Measurements from ENCODE around the gene RENBP.

The RENBP gene

DNA sequence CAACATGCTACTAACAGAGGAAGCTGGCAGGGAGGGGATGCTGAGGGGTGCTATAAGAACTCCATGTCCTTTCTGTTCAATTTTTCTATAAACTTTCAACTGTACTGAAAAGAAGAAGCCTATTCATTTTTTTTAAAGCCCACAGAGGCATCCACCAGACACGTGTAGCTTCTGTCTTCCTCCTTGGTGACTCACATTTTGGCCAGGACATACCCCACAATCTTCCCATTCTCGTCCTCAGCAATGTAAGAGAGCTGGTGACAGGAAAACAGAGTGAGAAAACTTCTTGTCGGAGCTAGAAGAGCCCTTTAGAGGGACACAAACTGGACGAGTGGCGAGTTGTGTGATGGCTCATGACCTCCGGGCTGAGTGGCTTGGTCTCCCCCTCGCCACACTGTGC is 10.7 kb downstream of the RENBP start:
- DNase-seq (ENCODE audit: low spot score), result no peak

DNA sequence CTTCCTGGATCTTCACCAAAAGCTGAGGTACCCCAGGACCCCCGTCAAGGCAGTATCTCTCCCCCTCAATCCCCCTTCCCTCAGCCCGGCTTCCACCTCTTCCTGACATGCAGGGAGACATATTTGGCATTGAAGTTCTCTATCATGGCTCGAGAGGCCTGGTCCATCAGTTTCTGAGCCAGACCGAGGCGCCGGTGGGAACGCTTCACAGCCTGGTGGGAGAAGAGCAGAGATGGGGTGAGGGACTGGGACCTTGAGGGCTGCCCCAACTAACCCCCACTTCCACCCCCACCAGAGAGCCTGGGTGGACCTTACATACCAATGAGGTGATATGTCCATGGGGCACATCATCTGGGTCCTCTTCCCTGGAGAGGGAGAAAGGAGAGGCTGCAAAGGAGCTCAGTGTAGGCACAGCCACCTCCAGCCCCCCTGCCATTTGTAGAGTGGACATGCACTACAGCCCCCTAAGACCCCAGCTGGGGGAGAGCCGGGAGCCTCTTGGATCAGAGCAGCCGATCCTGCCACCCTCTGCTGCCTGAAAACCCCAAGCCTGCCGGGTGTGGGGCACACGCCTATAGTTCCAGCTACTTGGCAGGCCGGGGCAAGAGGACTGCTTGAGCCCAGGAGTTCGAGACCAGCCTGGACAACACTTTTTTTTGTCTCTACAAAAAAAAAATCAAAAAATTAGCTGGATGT is 12.1 kb downstream of the RENBP start:
- DNase-seq (ENCODE audit: low spot score), result no peak

DNA sequence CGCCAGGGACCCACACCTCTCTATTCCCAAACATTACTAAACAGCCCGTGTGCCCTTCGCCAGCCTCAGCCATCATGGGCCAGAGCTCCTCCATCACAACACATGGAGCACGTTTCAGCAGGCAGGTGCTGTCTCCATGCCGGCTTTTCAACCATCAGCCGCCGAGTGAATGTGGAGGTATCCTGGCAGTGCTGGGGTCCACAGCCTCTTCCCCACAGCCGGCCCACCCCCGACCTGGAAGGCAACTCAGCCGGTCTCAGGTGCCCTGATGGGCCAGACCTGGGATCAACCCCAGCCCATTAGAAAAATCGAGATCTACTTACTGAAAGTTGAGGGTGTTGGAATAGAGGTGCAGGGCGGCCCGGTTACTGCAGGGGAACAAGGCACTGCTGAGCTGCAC is 12.7 kb downstream of the RENBP start:
- DNase-seq (ENCODE audit: low spot score), result no peak

DNA sequence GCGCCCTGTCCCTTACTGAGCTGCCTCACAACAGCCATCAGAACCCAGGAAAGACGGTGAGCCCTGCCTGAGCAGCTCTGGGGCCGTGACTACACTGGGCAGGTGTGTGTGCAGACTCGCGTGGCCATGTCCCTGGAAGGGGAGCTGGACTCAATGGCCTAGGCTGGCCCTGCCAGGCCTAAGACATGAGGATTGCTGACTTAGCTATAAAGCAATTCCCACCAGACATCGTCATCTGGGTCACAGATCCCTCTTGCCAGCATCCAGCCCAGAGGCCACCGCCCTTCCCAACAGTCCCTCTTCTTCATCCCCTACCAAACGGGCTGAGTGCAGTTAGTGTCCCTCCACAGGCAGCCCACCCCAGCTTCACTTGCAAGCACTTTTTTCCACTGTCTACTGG is 13.3 kb downstream of the RENBP start:
- DNase-seq (ENCODE audit: low spot score), result no peak

DNA sequence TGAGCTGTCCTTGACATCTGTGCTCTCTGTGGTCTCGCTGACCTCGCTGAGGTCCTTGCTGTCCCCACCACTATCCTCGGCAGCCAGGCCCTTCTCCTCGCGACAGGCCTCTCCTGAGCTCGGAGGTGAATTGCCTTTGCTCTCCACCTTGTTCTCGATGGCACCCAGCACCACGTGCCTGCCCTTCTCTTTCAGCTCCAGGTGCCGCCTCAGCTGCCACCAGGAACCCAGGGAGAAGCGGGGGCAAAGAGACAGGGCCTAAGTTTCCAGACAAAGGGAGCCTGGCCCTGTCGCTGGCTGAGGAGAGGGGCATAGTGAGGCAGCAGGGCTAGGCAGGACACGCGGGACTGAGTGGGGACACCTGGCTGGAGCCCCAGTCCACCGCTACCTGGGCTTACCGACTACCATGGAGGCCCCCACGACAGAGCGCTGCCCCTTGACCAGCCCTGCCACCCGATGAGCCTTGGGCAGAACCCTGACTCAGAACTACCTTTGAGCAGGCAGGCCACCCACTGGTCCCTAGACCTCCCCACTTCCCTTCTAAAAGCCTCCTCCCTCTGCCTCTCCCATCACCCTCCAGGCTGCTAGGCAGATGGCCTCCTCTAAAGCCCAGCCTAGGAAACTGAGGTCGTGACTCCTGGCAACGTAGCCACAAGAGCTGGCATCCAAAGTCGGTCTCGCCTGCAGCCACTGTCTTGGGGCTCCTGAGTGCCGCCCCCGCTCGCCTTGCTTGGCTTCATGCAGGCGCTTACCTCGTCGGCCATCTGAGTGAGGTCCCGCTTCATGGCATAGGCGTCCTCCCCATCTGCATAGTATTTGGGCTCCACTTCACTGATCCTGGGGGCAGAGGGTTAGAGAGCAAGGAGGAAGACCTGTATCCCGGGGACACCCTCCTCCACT is 14.2 kb downstream of the RENBP start:
- no peak for DNase-seq (ENCODE audit: low spot score)

DNA sequence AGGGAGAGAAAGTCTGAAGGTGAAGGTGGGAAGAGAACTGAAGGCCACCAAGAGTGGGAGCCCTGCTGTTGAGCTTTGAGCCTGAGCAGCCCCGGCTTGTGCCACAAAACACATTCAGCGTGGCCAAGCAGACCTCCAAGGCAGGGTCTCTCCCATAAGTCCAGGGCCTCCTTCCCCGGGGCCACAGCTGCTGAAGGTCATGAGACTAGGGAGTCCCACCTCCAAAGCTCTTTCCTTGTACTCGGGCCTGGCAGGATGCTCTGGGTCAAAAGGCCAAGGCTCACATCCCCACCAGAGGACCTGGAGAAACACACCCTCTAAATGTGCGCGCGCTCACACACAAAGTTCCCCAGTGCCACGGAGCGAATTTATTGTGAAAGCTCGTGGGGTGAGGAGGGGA is 14.9 kb downstream of the RENBP start:
- no peak for DNase-seq (ENCODE audit: low spot score)

DNA sequence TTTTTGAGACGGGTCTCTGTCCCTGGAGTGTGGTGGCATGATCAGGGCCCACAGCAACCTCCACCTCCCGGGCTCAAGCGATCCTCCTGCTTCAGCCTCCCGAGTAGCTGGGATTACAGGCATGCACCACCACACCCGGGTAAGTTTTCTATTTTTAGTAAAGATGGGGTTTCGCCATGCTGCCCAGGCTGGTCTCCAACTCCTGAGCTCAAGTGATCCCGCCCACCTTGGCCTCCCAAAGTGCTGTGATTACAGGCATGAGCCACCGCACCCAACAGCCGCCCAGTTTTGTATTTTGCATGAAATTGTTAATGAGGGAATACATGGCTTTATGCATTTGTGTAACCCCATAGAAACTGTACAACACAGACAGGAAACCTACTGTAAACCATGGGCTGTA is 15.6 kb downstream of the RENBP start:
- no peak for DNase-seq (ENCODE audit: low spot score)

DNA sequence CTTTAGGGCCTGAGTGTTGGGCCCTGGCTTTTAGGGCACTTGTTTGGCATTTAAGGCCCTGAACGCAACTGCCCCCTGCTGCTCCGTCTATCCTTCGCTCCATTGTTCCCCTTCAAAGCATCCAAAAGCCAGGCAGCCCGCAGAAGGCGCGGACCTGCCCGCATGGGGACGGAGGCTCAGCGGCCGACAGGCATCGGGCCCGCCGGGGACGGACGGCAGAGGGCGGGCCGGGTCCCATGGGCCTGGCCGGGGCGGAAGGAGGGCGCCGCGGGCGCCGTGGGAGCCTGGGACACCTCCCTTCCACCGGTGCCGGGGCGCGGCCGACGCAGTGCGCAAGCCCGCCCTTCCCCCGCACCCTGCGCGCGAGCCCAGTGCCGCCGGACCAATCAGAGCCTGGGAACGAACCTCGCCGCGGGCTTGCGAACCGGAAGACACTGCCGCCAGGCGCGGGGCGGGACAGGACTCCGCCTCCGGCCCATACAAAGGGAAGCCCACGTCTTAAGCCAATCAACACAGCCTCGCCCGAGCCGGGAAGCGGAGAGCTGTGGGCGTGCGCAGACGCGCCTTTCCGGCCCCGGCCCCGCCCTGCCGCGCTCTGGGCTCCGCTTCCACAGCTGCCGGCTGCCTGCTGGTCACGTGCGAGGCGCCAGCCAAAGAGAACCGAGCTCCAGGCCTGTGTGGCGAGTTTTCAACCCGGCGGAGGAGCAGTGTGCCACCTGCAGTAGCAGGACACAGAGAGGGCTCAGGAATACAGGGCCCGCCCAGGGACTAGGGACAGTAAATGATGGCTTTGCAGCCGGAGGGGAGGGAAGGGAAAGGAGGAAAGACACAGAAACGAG is 16.3 kb downstream of the RENBP start:
- peak; percentile 95 for DNase-seq (ENCODE audit: low spot score)

DNA sequence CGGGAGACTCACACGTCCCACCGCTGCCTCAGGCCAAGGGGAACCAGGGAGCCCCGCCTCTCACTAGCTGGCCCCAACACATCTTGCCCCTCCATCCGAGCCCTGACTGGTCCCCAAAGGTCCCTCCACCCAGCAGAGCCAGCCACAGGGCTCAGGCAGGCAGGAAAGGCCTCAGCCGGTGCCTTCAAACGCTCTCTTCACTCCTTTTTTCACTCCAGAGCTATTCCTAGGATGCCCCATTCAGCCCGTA is 16.8 kb downstream of the RENBP start:
- DNase-seq (ENCODE audit: low spot score), result no peak

DNA sequence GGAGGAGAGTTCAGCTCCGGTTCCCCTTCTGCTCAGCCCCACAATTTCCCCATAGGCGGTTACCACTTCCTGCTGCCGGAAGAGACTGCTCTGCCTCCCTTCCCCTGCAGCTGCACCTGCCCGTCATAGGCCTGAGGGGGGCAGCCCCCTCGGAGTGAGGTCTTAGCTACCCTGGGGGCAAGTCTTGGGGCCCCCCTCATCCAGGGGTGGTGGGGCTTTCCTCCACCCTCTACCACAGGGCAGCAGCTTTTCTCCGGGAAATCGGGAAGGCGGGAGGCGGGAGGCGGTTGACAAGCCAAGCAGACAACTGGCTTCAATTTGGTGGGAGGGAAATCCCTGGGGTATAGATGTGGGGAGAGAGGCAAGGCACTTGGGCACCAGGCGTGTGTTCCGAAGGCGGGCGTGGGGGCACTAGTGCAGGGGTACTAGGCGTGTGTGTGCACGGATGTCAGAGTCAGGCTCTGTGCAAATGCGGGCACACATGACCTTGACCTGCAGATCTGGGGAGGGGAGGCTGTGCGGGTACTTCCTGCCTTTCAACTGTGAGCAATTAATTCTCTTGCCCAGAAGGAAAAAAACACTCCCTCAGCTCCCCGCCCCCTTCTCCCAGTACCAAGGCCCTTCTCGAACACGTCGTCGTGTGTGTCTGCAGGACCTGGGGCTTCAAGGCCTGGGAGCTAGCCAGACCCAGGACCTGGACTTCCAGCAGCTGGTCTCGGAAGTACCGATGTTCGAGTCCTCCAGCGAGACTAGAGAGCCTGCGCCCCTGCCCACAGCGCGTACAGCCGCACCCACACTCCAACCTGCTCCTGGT is 17.4 kb downstream of the RENBP start:
- no peak for DNase-seq (ENCODE audit: low spot score)

DNA sequence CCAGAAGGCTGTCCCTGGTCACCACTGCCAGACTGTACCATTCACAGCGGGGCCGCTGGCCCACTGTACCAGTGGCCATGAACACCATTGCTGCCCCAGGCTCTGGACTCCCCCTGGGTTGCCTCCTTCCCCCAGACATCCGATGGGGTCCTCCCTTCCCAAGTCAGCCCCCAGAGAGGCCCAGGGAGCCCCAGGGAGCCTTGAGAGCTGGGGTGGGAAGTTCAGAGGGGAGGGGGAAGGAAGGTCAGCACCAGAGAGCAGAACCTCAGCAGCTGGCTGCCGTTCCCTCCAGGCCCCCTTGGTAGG is 17.9 kb downstream of the RENBP start:
- DNase-seq (ENCODE audit: low spot score), result no peak

DNA sequence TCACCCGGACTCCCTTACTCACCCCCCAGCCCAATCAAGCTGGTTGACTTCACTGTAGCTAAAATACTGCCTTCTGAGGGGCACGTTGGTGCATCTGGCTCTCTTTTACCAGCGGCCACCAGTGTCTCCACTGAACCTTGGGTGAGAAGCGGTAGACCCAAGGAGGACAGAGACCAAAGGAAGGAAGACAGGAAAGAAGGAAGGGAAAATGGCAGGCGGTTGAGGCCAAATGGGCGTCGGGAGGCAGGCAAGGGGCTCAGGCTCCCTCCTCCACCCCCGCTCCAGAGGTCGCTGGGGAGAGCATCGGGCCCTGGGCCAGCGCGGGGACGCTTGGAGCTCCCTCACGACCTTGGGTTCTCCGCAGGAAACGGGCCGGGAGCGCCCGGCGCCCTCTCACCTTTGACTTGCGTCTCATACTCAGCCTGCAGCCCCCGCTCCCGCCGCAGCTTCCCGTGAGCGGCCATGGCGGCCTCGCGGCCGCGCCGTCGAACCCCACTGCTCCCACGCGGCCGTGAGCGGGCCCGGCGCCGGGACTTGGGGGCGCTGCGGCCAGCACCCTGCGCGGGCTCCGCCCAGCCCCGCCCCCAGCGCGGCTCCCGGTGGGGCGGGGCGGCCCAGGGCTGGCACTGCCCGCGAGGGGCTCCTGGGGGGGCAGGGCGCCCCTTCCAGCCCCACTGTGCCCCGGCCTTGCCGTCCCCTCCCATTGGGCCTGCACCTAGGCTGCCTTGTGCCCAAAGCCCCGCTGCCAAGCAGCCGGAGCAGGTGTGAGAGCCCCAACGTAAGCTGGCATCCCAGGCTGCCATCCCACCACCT is 18.5 kb downstream of the RENBP start, which contains the start of gene ARHGAP4:
Gene ARHGAP4, minus strand, starts transcription at position 526 of the 813 bp plus-strand sequence. Its CDS starts 62 bp downstream, at position 464.
- DNase-seq (ENCODE audit: low spot score), result peak; percentile 23

DNA sequence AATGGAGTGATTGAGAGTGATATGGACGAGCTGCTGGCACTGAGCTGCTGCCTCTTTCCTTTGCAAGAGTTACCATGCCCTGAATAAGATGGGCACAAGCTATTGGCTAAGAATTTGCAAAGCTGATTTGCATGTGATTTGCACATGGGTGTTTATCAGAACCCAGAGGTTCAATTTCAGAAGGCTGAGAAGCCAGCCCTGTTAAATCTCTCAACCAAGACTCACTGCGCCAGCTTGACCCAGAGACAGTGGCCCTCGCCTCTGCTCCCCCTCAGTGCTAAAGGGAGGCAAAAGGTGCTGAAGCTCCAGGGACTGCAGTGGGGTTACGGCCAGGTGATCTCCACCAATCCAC is 19.1 kb downstream of the RENBP start:
- no peak for DNase-seq (ENCODE audit: low spot score)

DNA sequence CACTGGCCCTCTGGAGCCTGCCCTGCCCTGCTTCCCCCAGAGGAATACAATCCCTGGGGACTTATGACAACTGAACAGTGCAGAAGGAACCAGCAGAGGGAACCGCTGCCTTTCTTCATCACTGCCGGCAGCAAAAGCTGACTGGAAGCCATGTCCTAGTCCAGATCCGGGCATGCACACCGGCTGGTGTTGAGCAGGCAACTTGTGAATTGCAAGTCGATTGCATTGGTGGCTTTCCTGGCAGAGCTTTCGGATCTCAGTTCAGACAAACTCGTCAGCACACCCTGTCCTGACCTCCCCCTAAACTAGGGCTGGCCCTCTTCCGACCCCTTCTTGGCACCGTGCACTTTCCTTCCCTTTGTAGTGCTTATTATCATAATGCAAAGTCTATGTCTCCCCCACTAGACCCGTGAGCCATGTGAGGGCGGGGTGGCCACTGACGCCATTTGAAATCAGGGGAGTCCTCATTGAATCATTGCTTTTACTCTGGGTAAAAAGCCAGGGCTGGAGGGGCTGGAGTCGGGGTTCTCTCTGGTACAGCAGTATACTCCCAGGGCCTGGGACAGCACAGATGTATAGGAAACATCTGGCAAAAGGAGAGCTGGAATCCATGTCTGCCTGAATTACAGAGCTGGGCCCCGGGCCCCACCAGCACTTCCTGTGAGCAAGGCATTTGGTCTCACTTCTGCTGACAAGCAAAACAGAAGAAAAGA is 20.1 kb downstream of the RENBP start:
- no peak for DNase-seq (ENCODE audit: low spot score)

DNA sequence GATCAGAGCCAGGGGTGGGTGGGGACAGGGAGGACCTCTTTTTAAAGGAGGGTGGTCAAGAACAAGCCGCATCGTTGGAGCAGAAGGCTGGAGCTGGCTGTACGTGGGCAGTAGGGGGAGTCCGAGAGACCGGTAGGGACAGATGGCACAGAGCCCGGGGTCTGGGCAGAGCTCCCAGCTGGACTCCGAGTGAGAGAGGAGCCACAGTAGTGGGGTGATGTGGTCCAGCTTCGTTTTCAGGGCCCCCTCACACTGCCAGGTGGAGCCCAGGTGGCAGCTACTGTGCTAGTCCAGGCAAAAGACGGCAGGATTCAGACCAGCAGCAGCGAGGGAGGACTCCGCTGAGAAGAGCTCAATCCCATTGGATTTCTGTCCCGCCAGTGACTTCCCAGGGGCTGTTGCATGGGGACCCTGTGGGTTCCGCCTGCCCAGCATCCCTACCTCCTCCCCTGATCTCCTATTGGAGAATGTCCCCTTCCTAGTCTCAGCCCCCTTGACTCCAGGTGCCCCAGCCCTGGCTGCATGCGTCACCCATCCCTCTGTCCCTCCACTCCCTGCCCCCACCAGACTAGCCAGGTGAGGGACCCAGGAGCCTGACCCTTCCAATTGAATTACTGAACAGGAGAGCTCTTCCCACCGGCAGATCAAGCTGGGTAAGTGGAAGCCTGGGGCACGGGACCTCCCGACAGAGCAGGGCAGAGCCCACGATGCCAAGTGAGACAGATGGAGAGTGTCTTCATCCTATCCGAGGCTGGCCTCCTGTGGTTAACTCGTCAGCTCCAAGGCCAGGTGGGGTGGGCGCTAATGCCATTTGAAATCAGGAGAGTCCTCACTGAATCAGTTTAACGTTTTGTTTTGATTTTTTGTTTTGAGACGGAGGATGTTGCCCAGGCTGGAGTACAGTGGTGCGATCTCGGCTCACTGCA is 21.2 kb downstream of the RENBP start:
- peak; percentile 31 for DNase-seq (ENCODE audit: low spot score)

DNA sequence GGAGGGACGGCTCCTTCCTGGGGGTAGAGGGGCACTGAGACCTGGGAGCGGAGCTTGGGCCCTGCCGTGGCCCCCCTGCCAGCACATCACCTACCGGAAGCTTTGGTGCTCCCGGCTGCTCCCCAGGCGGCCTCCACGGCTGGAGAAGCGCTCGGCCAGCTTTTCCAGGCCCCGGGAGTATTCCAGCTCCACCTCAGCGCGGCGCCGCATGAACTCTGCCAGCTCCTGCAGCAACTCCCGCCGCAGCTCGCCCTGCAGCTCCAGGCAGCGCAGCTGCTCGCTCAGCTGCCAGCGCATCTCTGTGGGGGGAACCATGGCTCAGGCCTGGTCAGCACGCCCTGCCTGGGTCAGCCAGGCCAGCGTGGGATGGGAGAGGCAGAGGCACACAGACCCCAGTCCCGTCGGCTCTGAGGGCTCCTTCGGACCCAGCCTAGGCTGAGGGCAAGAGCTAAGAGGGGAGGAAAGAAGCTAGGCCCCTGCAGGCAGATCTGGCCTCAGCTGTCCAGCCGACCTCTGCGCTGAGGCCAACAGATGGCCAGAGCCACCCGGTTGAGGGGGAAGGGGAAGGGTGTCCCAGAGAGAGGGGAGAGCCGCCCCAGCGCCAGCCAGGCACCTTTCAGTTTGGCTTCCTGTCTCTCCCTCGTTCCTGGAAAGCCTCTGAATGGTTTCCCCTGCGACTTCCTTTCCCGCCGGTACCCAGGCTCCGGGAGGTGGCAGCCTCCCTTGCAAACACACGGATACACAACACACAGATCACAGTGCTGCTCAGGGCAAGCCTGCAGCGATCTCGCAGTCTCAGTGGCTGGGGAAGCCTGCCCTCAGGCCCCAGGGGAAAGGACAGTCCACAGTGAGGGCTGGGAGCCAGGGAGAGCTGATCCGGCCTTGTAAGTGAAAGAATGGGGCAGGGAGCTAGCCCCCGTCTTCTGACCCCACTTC is 22.7 kb downstream of the RENBP start:
- no peak for DNase-seq (ENCODE audit: low spot score)

DNA sequence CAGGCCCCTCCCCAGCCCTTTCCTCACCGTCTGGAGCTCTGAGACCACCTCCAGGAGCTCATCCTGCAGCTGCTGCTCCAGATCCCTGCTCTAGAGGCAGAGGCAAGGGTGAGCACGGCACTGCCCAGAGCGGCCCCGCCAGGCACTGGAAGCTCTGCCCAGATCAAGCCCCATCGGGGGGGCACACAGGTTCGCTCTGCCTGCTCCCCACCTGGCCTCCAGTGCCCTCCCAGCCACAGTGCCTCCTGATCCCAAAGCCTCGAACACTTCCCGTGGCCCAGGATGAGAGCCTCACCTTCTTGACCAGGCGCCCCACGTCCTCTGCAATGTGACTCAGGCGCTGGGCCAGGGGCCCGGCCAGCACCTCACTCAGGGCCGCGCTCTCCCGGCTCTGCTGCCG is 23.4 kb downstream of the RENBP start:
- no peak for DNase-seq (ENCODE audit: low spot score)

DNA sequence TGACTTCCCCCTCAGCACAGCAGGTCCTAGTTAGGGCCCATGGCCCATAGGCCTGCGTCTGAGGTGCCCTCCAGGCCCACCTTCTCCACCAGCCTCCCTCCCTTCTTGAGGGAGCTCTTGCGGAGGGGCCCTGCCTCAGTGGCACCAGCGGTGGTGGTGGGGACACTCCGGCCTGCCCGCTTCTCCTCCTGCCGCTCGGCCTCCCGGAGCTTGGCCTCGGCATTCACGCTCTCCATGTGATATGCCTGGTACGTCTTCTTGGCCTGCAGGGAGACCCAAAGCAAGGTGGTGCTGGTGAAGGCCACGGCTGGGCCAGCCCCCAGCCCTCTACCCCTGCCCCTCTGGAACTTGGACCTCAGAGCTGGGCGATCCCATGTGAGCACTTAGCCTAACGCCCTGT is 23.9 kb downstream of the RENBP start:
- DNase-seq (ENCODE audit: low spot score), result no peak

Data from hematopoietic multipotent progenitor cell treated with erythropoietin and hydrocortisone succinate and interleukin-3 and kit ligand, for 17 days (in vitro differentiated cells).